RWPE1 (cell line): ENCODE measurements around the gene TMEM50B.

Source experiments
- CTCF ChIA-PET: fragments of 350-600 bp; sonication (Branson Sonifier 250); formaldehyde crosslinking; extraction: SDS; loops from one replicate; lab custom pipeline; 2021; lab: Yijun Ruan, JAX
- POLR2A ChIA-PET: fragments of 400-600 bp; formaldehyde crosslinking; extraction: SDS; loops from one replicate; lab custom pipeline; 2020; ENCODE audit warnings: antibody characterized with exemption; ENCODE audit not compliant: low non-redundant PET; lab: Yijun Ruan, JAX
- DNase-seq: peaks from one replicate; pipeline ENCODE4 v3.0.0; 2012; ENCODE audit warnings: low spot score
- H3K27ac ChIP-seq: fragments of 450-650 bp; 2 replicates; pipeline ENCODE4 v1.5.1; 2017
- TF ChIP-seq, protein P1 (sequence below): fragments of 450-650 bp; conservative IDR thresholded peaks from 2 replicates; pipeline ENCODE4 v1.5.1; 2017; ENCODE audit warnings: low read depth, mild to moderate bottlenecking

TMEM50B gene

DNA sequence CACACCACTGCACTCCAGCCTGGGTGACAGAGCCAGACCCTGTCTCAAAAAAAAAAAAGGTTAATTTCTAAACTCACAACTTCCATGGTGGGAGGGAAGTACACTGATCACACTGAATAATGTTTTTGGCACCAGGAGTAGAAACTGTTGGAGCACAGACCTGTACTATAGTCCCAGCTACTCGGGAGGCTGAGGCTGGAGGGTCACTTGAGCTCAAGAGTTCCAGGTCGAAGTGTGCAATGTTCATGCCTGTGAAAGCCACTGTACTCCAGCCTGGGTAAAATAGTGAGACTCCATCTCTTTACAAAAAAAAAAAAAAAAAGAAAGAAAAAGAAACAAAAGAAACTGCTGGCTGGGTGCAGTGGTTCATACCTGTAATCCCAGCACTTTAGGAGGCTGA lies 35.3 kb downstream of the TMEM50B start:
- POLR2A ChIA-PET, result no interaction called here
- no peak for DNase-seq
- H3K27ac ChIP-seq, result peak overlapping the region; percentile 55
- TF ChIP-seq, protein P1, sequence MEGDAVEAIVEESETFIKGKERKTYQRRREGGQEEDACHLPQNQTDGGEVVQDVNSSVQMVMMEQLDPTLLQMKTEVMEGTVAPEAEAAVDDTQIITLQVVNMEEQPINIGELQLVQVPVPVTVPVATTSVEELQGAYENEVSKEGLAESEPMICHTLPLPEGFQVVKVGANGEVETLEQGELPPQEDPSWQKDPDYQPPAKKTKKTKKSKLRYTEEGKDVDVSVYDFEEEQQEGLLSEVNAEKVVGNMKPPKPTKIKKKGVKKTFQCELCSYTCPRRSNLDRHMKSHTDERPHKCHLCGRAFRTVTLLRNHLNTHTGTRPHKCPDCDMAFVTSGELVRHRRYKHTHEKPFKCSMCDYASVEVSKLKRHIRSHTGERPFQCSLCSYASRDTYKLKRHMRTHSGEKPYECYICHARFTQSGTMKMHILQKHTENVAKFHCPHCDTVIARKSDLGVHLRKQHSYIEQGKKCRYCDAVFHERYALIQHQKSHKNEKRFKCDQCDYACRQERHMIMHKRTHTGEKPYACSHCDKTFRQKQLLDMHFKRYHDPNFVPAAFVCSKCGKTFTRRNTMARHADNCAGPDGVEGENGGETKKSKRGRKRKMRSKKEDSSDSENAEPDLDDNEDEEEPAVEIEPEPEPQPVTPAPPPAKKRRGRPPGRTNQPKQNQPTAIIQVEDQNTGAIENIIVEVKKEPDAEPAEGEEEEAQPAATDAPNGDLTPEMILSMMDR, result no peak
- CTCF ChIA-PET, result interaction anchor here (0.6 to 2.1 kb wide), 8 partner anchors 21 to 320 kb away, joined by 3 to 20 read pairs (median 4); no protein-coding TSS in a partner anchor

- TF ChIP-seq, protein P1, result no peak
- peak overlapping the region; percentile 28; the same call in 1 of the 2 replicates for H3K27ac ChIP-seq
- ChIA-PET POLR2A (no interaction called here), CTCF (interaction anchor here (1.0 kb wide), 1 partner anchor 246 kb away, joined by 3 read pairs; no protein-coding TSS in a partner anchor)
- DNase-seq, result no peak
Measured at GRCh38 chr21:33443194-33443593, 36.6 kb downstream of the TMEM50B start.

- H3K27ac ChIP-seq, result peak overlapping the region; percentile 85
- ChIA-PET POLR2A (interaction anchor here (0.7 kb wide), 1 partner anchor 92 kb away, joined by 3 read pairs; no protein-coding TSS in a partner anchor), CTCF (interaction anchor here (1.0 to 1.5 kb wide), 2 partner anchors 81 to 245 kb away, joined by 3 to 7 read pairs; no protein-coding TSS in a partner anchor)
- DNase-seq, result peak; percentile 73
- TF ChIP-seq, protein P1, result no peak
Measured at GRCh38 chr21:33441489-33442477, 38.0 kb downstream of the TMEM50B start.

GRCh38 chr21:33437140-33437539 lies 42.6 kb downstream of the TMEM50B start:
- CTCF ChIA-PET, result interaction anchor here (0.7 kb wide), 1 partner anchor 208 kb away, joined by 6 read pairs; no protein-coding TSS in a partner anchor
- TF ChIP-seq, protein P1, result no peak
- DNase-seq, result no peak
- POLR2A ChIA-PET, result no interaction called here
- H3K27ac ChIP-seq, result peak overlapping the region; percentile 29; the same call in 1 of the 2 replicates

DNA sequence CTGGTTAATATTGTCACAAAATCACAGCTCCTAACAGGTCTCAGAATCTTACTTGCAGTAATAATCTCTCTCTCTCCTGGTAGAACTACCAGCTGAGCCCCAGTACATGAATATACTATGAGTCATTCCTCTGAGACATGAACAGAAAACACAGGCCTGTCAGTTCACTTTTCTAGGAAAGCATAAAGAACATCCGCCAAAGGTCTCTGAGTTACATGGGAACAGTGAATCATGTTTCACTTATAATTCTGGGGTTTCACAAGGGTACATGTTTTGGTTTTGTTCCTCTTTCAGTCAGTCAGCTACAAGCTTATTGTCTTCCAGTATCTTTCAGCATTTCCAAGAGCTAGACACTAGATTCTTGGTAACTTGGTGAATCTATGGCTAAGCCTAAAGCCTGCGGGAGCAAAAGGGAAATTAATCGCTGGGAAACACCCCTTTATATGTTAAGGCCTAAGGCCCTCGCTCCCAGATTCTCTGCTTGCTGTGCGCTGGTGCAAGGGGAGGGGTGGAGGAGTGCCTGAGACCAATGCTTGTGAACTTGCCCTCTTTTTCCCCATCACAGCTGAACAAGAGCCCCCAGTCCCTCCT lies 44.9 kb downstream of the TMEM50B start:
- TF ChIP-seq, protein P1, result no peak
- ChIA-PET CTCF (interaction anchor here (0.6 kb wide), 1 partner anchor 489 kb away, joined by 3 read pairs; no protein-coding TSS in a partner anchor), POLR2A (no interaction called here)
- peak overlapping the region; percentile 93 for H3K27ac ChIP-seq
- DNase-seq, result peak; percentile 93
